ENCODE measurements around the gene DPY19L3. TPM values are rescaled to one million over a fixed set of nuclear protein-coding genes. Genes with fewer than 3 reads are reported as not detected.

The DPY19L3 gene
- total RNA-seq, 4 donors from 2014 or later = 29.7 to 49.2 (median 39.8) TPM

DNA sequence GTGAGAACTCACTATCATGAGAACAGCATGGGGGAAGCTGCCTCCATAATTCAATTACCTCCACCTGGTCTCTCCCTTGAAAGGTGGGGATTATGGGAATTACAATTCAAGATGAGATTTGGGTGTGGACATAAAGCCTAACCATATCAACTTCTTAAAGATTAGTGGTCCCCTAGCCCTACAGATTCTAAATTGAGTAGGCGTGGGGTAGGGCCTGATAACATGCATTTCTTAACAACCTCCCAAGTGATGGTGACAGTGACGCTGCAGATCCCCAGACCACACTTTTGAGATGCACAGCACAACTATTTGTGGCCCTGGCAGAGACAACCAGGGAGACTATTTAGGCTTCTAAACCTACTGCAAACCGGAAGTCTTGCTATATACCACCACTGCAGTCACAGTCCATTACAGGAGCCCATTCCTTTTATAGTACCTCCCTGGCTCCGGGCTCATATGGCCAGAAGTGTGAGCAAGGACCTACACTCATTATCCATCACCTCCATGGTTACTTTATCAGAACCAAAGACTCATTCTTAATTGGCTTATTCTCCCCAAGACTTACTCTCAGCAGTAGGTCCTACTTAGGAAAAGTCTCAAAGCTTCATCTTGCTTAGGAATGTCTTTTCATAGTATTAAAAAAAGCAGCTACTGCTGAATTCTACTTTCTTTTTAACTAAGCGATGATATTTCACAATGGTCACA, 2.1 kb upstream of the DPY19L3 start:
- H3K27ac ChIP-seq = no peak overlapping the region
- no peaks in the 10 kb centered on the region for H3K9me3 ChIP-seq
- no peaks in the 10 kb centered on the region for H3K27me3 ChIP-seq
- no peaks in the 10 kb centered on the region for H3K36me3 ChIP-seq
- intact Hi-C loops (cut with DNase I) = loop anchor here (10.0 kb wide), 1 partner anchor 59 kb away; the partner anchor contains the start of gene ZNF507
- TF ChIP-seq, protein P1, sequence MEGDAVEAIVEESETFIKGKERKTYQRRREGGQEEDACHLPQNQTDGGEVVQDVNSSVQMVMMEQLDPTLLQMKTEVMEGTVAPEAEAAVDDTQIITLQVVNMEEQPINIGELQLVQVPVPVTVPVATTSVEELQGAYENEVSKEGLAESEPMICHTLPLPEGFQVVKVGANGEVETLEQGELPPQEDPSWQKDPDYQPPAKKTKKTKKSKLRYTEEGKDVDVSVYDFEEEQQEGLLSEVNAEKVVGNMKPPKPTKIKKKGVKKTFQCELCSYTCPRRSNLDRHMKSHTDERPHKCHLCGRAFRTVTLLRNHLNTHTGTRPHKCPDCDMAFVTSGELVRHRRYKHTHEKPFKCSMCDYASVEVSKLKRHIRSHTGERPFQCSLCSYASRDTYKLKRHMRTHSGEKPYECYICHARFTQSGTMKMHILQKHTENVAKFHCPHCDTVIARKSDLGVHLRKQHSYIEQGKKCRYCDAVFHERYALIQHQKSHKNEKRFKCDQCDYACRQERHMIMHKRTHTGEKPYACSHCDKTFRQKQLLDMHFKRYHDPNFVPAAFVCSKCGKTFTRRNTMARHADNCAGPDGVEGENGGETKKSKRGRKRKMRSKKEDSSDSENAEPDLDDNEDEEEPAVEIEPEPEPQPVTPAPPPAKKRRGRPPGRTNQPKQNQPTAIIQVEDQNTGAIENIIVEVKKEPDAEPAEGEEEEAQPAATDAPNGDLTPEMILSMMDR (IDR thresholded peaks at IDR 0.05) = no peak
- no peak for TF ChIP-seq POLR2A (IDR thresholded peaks at IDR 0.05)
- H3K4me3 ChIP-seq (replicated peaks in 1 of 3) = no peak overlapping the region
- no peak for DNase-seq
- 86 to 93% methylated on average over 5 of the region's 5 CpGs for WGBS, 2 donors
- peaks cover 13 to 19% of the 10 kb centered on the region in 2 donors for H3K4me1 ChIP-seq

DNA sequence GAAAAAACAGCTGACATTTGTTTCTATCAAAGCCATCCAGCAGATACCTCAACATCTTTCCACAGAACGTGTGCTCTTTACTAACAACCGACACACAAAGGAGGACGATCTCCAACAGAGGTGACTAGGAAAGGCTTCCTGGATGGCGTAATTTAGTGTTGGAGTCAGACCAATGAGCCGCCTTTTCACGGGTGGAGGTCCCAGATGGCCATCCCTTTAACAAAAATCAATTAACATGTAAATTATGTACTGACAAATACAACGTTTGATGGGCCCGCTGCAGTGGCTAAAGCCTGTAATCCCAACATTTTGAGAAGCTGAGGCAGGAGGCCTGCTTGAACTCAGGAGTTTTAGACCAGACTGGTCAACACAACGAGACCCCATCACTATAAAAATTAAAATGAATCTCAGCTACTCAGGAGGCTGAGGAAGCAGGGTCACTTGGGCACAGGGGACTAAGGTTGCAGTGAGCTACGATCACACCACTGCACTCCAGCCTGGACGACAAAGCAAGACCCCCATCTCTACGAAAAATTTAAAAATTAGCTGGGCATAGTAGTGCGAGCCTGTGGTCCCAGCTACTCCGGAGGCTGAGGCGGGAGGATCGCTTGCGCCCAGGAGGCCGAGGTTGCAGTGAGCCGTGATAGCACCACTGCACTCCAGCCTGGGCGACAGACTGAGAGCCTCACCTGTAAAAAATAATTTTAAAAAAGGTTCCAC, 1.2 kb upstream of the DPY19L3 start:
- no peaks in the 10 kb centered on the region for H3K27me3 ChIP-seq
- no peaks in the 10 kb centered on the region for H3K36me3 ChIP-seq
- TF ChIP-seq, protein P1 (IDR thresholded peaks at IDR 0.05) = no peak
- no peak for TF ChIP-seq POLR2A (IDR thresholded peaks at IDR 0.05)
- peak overlapping the region; percentile 72 to 96 (median 85) for H3K4me3 ChIP-seq (replicated peaks in 1 of 3)
- H3K4me1 ChIP-seq = peaks cover 13 to 19% of the 10 kb centered on the region in 2 donors
- 61 to 73% methylated on average over 20 of the region's 20 CpGs for WGBS, 2 donors
- H3K9me3 ChIP-seq = no peaks in the 10 kb centered on the region
- intact Hi-C loops (cut with DNase I) = loop anchor here (10.0 kb wide), 1 partner anchor 60 kb away; the partner anchor contains the start of gene ZNF507
- peak overlapping the region; percentile 94 to 98 (median 97) for H3K27ac ChIP-seq
- DNase-seq = peak in 1 of 2 donors; percentile 8

DNA sequence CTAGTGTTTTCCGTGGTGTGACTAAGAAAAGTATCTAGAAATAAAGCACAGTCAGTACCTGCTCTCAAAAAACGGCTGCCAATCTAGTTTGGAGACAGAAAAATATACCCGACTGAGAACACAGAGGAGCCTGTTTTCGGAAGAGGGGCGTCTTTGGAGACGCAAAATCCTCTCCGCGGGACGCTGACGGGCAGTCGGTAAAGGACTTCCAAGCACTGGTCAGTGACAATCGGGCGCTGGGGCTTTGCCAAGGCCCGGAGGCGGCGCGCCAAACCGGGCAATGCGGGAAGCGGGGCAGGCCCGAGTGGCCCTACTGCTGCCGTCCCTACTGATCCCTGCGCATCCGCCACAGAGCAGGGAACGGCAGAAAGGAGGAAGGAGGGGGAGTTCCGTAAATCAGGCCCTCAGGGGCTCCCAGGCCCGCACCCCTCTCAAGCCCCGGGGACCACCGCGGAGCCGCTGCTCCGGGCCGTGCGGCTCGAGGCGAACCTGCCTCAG, 588 bp upstream of the DPY19L3 start:
- 0% methylated on average over 20 to 31 of the region's 36 CpGs for WGBS, 2 donors
- no peaks in the 10 kb centered on the region for H3K36me3 ChIP-seq
- H3K27me3 ChIP-seq = no peaks in the 10 kb centered on the region
- peak overlapping the region; percentile 72 to 96 (median 85) for H3K4me3 ChIP-seq (replicated peaks in 1 of 3)
- intact Hi-C loops (cut with DNase I) = loop anchor here (10.0 kb wide), 1 partner anchor 60 kb away; the partner anchor contains the start of gene ZNF507
- no peaks in the 10 kb centered on the region for H3K9me3 ChIP-seq
- peak; percentile 71 to 72 for DNase-seq
- TF ChIP-seq, protein P1 (IDR thresholded peaks at IDR 0.05) = no peak
- TF ChIP-seq POLR2A (IDR thresholded peaks at IDR 0.05) = no peak
- H3K27ac ChIP-seq = peak overlapping the region; percentile 94 to 98 (median 97)
- H3K4me1 ChIP-seq = peaks cover 13 to 19% of the 10 kb centered on the region in 2 donors

DNA sequence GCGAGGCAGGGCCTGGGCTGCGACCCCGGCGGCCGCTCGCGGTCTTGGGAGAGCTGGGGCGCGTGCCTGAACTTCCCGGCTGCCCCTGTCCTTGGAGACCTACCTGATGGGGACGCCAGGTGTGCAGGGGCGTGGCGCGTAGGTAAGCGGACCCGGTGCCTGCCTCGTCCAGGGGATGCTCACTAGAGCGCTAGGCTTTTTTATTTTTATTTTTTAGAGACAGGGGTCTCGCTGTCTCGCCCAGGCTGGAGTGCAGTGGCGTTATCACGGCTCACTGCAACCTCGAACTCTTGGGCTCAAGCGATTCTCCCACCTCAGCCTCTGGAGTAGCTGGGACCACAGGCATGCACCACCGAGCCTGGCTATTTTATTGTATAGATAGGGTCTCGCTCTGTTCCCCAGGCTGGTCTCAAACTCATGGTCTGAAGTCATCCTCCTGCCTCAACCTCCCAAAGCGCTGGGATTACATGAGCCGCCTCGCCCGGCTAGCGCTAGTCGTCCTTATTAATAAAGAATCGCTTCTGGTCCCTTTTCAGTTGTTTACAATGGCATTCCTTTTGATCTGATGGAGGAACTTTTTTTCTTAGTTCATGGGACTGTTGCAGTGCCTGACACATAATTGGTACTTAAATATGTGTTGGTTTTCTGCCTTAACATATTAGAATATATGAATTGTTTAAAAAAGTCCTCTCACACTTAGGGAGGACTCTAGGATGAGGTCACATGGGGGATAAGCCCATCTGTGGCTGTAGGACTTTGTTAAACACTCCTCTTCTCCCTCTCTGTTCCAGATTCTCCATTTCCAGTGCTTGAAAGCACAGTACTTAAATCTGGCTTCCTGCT, 812 bp downstream of the DPY19L3 start:
- H3K9me3 ChIP-seq = no peaks in the 10 kb centered on the region
- H3K36me3 ChIP-seq = peaks cover 5% of the 10 kb centered on the region in 2 donors
- H3K4me3 ChIP-seq (replicated peaks in 1 of 3) = peak overlapping the region; percentile 72 to 96 (median 85)
- peaks cover 13 to 19% of the 10 kb centered on the region in 2 donors for H3K4me1 ChIP-seq
- H3K27me3 ChIP-seq = no peaks in the 10 kb centered on the region
- peak overlapping the region in 2 of 3 donors; percentile 94 to 98 for H3K27ac ChIP-seq
- TF ChIP-seq, protein P1 (IDR thresholded peaks at IDR 0.05) = no peak
- TF ChIP-seq POLR2A (IDR thresholded peaks at IDR 0.05) = no peak
- 10 to 12% methylated on average over 23 to 26 of the region's 33 CpGs for WGBS, 2 donors
- intact Hi-C loops (cut with DNase I) = loop anchor here (10.0 kb wide), 1 partner anchor 62 kb away; the partner anchor contains the start of gene ZNF507
- no peak for DNase-seq

Data from thyroid gland (tissue), 4 donors.